HG02642 (cell line): ENCODE results near the gene PHPT1.
"Not testable (repeated sequence)": the region's sequence is repeated elsewhere in the genome, so short reads cannot be mapped to it uniquely, and the experiment has no call there.

ENCODE experiments used
- ATAC-seq: cut with Tn5 transposase; IDR thresholded peaks from one replicate; pipeline ENCODE4 v1.9.1; 2021; ENCODE audit warnings: mild to moderate bottlenecking; ENCODE audit not compliant: unreplicated experiment, poor library complexity

The PHPT1 gene

DNA sequence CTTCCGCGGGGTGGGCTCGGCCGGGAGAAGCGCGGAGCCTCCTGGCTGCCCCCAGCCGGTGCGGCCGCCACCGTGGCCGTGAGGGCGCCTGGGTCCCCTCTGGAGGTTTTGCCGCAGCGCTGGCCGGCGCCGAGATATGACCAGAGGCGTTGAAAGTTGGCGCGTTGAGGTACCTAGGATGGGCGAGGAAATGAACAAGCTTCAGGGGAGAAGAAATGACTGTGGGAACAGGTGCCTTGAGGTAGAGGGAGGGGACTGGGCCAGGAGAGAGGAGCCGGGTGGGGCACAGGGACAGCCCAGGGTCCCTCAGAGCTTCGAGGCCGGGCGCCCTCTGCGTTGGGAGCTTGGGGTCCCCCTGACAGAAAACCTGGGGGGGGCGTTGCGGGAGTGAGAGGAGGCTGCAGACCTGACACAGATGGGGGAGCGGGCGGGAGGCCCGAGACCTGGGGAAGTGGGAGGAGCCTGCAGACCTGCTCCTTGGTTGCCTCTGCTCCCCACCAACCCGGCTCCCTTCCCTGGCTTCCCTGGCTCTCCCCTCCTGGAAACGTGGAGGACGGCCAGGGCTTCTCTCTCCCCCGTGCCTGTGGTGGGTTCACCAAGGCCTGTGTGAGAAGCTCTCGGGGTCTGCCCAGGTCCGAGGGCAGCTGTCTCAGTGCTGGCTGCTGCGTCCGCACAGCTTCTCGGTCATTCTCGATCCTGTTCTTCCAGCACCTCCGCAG lies 27.2 kb upstream of the PHPT1 start:
- no peak for ATAC-seq

DNA sequence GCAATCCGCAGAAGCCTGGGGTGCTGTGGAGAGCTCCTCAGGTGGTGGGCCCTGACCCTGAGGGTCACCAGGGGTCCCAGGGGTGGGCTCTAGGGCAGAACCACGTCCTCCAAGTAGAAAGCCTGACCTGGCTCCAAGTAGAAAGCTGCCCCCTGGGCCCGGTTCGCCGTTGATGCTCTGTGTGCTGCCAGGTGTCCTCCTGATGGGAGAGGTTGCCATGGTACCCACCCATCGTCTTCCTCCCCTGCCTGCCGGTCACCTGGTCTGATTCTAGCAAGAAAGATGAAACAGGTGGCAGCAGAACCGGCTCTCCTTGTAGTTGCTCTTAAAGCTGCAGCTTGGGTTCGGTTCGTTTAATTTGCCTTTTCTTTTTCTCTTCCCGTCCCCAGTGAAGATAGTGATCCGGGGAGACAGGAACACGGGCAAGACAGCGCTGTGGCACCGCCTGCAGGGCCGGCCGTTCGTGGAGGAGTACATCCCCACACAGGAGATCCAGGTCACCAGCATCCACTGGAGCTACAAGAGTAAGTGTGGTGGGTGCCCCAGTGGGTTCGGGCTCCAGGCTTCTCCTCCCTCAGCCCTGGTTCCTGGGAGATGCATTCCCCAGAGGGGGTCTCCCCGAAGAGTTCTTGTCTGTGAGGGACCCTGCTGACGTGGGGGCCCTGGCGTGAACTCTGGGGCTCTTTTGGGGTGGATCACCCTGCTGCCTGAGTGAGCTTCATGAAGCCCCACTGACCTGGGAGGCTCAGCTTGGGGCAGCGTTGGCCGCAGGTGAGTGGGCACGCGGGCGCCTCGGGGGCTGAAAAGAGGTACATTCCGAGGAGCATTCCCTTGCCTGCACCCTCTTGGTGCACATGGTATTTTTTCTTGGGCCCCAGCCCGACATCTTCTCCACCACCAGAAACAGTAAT lies 25.8 kb upstream of the PHPT1 start:
- no peak for ATAC-seq

DNA sequence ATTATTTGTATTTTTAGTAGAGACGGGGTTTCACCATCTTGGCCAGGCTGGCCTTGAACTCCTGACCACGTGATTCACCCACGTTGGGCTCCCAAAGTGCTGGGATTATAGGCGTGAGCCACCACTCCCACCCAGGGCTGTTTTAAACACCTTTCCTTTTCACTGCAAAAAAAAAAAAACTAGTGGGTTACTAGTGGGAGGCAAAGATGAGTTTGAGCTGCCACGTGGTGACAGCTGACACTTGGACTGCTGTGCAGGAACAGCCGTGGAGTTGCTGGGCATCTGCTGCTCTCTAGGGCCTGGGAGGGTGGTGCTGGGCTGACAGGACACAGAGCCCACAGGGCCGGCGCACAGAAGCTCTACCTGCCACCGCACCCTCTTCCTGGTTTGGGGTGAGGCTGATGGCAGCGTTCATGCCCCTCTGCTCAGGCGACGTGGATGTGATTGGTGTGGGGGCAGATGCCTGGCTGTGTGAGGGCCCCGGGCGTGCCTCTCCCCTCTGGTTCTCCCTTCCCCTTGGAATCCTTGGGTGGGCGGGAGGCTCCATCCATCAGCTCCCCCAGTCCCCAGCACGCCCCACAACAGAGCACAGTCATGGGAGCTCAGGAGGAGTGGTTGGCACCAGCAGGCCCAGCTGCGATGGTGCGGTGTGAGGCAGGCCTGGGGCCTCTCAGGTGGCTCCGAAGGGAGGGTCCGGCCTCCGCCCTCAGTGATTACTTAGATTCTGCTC lies 24.5 kb upstream of the PHPT1 start:
- ATAC-seq, result no peak

DNA sequence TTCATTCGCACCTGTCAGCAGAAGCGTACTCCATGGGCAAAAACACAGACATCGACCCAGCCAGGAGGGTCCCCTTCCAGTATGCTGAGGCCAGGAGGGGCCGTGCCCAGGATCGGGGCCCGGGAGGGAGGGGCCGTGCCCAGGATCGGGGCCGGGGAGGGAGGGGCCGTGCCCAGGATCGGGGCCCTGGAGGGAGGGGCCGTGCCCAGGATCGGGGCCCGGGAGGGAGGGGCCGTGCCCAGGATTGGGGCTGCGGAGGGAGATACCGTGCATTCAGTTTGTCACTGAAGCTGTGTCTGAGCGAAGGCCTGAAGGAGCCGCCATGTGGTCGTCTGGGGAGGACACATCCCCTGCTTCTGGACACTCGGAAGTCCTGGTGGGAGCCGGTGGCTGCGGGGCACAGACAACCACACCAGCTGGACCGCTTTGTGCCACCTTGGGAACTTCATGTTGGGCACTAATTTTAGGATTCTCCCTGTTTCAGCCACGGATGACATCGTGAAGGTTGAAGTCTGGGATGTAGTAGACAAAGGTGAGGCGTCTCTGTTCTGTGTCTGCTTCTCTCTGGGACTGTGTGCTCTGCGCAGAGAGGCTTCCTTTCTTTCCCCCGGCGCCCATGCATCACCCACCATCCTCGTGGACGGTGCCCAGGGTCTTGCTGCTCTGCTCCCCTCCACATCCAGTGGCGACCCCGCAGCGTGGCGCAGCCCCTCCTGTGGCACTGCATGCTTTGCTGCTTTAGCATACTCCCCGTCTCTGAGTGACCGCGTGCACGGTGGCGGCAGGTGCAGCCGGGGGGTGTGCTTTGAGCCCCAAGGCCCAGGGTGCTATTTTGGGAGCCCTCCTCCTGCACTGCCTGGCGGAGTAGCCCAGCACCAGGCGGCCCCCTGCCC lies 23.7 kb upstream of the PHPT1 start:
- ATAC-seq, result no peak

DNA sequence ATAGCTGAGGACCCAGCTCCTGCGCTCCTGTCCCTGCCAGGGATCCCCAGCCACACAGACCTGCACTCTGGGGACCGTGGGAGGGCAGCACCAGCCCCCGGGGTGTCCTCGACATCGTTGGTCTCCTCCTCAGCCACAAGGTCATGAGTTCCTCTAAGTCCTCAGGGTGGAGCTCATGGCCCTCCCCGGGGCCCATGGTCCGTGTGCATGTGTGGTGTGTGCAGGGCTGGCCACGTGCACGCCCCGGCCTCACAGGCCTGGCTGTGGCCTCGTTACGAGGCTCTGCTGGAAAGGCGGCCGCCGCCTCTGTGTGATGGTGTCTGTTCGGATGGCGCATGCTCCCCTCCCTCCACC lies 23.0 kb upstream of the PHPT1 start:
- ATAC-seq, result no peak

DNA sequence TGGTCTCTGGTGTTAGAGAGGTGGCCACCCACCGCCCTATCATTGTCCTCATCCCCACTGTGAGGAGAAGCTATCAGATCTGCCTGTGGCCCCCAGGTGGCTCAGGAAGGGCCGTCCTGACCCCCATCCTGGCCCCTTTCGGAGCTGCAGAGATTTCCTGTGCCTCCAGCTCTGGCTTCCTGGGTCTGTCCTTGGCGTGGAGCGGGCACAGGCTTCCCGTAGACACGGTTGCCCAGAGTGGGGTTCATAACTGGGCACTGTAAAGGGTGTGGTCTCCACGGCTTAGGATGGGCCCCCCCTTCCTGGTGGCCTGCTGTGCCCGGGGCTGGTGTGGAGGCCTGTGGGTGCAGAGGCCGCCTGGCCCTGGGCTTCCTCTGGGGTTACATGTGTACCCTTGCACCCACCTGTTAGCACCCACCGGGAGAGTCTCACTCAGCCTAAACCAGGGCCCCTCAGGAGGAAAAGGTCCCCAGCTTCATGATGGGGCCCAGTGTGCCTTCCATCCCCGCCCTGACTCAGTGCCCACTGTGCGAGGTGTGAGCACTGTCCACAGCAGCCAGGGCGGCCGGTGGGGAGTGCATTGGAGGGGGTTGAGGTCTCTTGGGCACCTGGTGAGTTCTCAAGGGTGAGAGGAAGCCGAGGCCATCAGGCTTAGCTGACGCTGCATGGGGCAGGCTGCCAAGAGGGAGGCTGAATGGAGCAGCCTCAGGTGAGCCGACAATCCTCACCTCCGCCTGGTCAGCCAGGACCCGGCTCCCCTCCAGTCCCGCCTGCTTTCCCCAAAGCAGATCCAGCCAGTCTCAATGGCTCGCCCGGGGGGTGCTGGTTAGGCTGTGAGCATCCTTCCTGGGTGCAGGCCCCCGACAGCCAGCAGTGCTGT lies 22.3 kb upstream of the PHPT1 start:
- no peak for ATAC-seq

DNA sequence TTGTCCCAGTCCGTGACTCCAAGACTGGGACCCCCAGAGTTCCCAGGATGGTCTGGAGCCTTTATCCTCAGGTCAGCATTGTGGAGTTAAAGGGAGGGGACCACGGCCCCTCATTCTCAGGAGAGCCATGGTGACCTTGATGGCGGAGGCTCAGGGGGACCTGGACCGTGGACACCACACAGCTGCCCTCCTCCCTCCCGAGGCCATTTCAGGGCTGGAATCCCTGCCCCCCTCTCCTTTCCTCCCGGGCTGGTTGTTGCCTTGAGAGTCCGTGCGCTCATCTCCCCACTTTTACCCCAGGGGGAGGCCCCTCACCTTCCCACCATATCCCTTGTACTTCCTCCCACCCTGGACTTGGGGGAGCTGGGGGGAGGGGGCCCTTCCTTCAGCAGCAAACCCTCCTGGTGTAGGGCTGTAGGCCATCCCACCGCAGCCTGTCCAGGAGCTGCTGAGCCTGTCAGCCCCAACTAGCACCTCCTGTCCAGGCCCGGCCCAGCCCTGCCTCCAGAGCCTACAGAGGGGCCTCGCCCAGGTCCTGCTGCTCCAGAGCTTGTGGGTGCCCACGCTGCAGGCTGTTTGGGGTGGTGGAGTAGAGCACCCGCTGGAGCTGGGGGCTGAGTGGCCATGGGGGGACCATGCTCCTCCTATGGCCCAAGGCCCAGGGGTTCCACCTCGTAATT lies 21.3 kb upstream of the PHPT1 start:
- ATAC-seq, result no peak

DNA sequence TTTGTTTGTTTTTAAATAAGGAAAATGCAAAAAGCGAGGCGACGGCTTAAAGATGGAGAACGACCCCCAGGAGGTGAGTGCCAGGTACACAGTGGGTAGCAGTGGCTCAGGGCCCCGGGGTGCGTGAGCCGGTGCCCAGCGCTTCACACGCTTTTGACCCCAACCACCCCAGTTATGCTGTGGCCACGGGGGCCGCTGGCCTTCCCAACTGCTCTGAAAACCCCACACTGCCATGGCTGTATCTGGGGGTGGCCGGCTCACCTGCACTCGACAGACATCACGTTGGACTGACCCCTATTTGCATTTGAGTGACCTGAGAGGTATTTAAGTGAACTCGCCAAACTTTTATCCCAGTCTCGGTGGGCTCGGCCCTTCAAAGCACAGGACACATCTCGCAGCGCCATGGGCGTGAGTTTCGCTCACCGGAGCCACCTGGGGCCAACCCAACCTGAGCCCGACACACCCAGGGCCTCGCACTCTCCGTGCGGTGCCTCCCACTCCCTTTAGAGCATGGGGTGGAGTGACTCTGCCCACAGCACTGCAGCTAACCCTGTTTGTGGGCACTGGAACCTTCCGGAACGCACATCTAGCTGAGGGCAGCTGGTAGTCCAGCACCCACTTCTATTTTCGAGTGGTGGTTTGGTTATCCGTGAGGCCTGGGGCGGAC lies 20.6 kb upstream of the PHPT1 start:
- no peak for ATAC-seq

DNA sequence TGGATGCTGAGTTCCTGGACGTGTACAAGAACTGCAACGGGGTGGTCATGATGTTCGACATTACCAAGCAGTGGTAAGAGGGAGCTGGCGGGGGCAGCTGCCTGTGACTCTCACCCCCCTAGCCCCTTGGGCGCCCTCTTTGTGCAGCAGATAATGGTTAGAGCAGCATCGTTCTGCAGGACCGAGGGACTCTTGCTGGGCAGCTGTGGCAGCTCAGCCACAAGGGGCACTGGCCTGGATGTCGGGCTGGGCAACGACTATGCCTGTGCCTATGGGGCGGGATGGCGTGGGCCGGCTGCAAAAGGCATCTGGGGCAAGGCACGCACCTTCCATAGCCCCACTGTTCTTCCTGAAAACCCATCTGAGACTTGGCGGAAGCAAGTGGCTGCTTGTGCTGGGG lies 19.8 kb upstream of the PHPT1 start:
- no peak for ATAC-seq

DNA sequence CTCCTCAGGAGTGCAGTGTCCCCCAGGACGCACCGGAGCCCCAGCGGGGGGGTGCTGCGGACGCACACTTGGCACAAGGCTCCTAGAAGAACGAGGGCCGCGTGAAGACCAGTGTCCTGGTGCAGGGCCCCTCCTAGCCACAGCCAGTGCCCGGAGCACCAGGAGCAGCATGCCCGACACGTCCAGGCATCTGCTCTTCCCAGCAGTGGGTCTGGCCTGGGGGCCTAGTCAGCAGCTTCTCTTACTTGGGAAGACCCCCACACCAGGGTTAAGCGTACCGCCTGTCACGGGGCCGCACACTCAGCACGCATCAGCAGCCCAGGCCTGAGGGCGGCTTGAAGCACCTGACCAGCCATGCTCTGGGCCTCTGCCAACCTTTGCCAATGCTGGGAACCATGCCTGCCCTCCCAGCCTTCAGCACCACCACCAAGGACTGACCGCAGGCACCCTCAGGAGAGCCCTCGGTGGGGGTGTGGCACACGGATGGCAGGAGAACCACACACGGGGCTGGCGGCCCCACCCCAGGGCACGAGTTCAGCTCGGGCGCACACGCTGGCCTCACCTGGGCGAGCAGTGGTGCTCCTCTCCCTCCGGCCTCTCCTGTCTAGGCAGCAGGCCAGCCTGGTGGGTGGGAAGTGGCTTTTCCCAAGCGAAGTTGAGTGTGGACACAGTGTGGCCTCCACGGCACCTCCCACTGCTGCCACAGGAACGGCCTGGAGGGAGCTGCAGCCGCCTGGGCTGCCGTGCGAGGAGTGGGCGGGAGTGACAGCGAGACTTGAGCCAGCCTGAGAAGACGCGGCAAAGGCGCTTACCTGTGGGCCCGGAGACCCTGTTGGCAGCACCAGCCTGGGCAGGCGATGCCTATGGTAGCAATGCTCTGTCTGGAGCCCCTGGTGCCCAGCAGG lies 19.0 kb upstream of the PHPT1 start:
- ATAC-seq, result no peak

DNA sequence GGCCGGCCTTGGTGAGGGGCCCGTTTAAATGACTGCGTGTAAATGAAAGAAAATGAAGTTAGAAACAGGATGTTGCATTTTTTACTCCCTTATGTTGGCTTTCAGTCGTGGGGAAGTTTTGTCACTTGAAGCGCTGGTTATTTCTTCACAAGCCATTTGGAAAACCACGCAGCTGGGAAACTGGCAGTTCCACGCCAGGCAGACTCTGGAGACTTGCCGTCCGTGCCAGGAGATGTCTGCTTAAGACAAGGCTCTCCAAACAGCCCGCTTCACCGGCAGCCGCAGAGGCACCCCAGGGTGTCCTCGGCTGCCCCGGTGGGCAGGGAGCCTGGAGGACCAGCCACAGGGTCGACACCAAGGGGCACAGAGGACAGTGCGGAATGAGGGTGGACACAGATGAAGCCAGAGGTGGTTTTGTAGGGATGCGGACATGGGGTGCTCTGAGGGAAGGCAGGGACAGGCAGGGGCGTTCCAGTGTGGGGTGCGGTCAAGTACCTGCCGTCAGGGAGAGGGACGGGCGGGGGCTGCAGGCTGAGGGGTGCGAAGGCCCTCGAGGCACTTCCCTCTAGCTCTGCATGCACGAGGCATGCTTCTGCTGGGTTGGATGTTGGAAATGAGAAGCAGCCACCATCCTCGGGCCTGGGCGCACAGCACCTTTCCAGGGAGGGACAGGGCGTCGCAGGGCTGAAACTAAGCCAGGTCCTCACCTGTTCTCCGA lies 18.0 kb upstream of the PHPT1 start:
- ATAC-seq, result no peak

DNA sequence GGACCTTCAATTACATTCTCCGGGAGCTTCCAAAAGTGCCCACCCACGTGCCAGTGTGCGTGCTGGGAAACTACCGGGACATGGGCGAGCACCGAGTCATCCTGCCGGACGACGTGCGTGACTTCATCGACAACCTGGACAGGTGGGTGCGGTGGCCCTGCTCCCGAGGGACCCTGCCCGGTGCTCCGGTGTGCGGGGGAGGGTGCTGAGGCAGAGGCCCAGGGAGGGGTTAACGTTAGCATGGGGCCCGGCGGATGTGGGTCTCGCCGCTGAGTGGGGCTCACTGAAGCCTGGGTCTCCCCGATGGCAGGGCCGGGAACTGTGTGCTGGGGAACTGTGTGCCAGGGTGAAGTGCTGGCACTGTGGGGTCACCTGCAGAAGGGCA lies 17.5 kb upstream of the PHPT1 start:
- ATAC-seq, result no peak

DNA sequence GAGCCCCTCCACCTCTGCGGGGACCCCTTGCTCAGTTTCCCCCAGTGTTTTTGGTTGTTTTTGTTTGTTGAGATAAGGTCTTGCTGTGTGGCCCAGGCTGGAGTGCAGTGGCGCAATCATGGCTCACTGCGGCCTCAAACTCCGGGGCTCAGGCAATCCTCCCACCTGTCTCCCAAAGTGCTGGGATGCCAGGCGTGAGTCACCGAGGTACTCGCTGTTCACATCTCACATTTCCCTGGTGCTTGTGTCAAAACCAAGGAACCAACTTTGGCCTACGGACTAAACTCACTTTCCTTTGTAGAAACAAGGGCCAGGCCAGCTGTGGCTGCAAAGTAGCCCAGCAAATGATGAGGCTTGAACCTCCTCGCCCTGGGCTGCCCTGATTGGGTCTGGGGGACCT lies 16.6 kb upstream of the PHPT1 start:
- ATAC-seq, result no peak

DNA sequence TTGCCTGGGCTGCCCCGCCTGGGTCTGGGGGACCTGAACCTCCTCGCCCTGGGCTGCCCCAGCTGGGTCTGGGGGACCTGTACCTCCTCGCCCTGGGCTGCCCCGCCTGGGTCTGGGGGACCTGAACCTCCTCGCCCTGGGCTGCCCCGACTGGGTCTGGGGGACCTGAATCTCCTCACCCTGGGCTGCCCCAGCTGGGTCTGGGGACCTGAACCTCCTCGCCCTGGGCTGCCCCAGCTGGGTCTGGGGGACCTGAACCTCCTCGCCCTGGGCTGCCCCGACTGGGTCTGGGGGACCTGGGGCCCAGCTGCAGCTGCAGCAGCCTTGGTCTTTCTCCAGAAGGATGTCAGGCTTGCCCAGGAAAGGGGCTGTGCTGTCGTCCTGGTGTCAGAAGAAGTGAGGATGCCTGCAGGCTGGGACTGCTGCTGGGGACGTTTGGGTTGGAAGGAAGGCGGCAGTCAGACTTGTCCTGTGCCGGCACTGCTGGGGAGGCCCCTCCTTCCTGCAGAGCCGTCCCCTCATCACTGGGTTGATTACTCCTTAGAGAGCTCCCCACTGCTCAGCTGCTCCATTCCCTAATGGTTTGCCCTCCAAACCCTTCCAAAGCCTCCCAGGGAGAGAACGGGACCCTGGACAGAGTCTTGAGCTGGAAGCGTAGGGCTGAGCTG lies 15.7 kb upstream of the PHPT1 start:
- not testable (repeated sequence) for ATAC-seq

DNA sequence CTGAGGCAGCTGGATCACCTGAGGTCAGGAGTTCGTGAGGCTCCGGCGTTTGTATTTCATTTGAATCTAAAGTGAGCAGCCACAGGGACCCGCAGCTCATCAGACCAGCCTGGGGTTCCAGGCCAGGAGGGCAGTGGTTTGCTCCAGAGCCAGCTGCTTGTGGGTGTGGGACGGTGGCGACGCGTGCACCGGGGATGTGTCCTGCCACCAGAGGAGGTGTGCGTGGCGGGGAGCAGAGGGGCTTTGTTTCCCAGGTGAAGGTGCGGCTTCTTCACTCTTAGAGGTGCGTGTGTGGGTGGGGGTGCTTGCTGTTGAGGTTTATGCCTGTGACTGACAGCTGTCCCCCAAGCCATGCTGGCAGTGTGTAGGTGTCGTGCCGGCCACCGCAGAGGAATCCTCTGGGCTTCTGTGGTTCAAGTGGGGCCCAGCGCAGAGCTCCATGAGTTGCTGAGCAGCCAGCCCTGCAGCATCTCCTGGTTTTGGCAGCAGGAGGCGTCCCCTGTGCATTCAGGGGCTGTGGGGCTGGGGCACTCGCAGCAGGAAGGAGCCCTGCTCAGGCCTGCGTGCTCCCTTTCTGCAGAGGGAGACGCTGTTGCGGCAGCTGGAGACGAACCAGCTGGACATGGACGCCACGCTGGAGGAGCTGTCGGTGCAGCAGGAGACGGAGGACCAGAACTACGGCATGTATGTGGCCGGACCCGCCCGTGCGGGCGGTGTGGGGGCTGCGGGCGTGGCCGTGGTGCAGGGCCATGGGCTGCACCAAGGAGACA lies 13.9 kb upstream of the PHPT1 start:
- ATAC-seq, result no peak
